SU-DHL-6 (cell line): ENCODE results near the gene OR5H14.

Source experiments
- H2AFZ ChIP-seq: fragments of 200-600 bp; sonication (generic); 2 replicates; pipeline ENCODE4 v1.6.1; 2014; ENCODE audit warnings: low read depth, mild to moderate bottlenecking, moderate library complexity, mixed read lengths, antibody characterized with exemption, low read length; ENCODE audit not compliant: severe bottlenecking
- H3F3A ChIP-seq: fragments of 200-600 bp; shearing (Covaris generic); 2 replicates; pipeline ENCODE4 v1.6.0; 2016; ENCODE audit warnings: antibody characterized with exemption, mild to moderate bottlenecking; ENCODE audit not compliant: insufficient read depth
- H3K27ac ChIP-seq: fragments of 200-600 bp; sonication (generic); 2 replicates; pipeline ENCODE4 v1.5.1; 2016; ENCODE audit warnings: low read depth, mild to moderate bottlenecking, low read length, moderate library complexity, mixed read lengths
- H3K27me3 ChIP-seq: fragments of 200-600 bp; sonication (generic), shearing (Covaris generic); 2 replicates; pipeline ENCODE4 v1.6.0; 2014; ENCODE audit warnings: mild to moderate bottlenecking, low read length
- H3K36me3 ChIP-seq: fragments of 200-600 bp; sonication (generic); 2 replicates; pipeline ENCODE4 v1.6.1; 2014; ENCODE audit warnings: mild to moderate bottlenecking, low read length, mixed read lengths
- H3K4me2 ChIP-seq: fragments of 300-600, 200-600 bp; shearing (Covaris generic), sonication (generic); 2 replicates; pipeline ENCODE4 v1.6.0; 2014; ENCODE audit warnings: low read length, low read depth, mild to moderate bottlenecking; ENCODE audit not compliant: poor library complexity, severe bottlenecking
- H3K4me3 ChIP-seq: fragments of 200-600 bp; sonication (generic); 2 replicates; pipeline ENCODE4 v1.5.1; 2014; ENCODE audit warnings: antibody characterized with exemption, low read length, mild to moderate bottlenecking, mixed read lengths; ENCODE audit not compliant: insufficient read depth, poor library complexity, severe bottlenecking
- H3K79me2 ChIP-seq: fragments of 200-600 bp; sonication (generic); 2 replicates; pipeline ENCODE4 v1.6.1; 2014; ENCODE audit warnings: mild to moderate bottlenecking, low read length, moderate library complexity; ENCODE audit not compliant: insufficient read depth
- H3K9ac ChIP-seq: fragments of 200-600 bp; sonication (generic); 2 replicates; pipeline ENCODE4 v1.7.0; 2014; ENCODE audit warnings: mild to moderate bottlenecking, low read length
- H3K9me2 ChIP-seq: fragments of 200-600 bp; sonication (generic); replicated peaks from 2 replicates; pipeline ENCODE4 v1.6.1; 2014; ENCODE audit warnings: low read length; ENCODE audit not compliant: insufficient read depth
- H3K9me3 ChIP-seq: fragments of 200-600 bp; sonication (generic); 2 replicates; pipeline ENCODE4 v1.6.1; 2014; ENCODE audit warnings: low read length, mixed read lengths; ENCODE audit not compliant: insufficient read depth
- H4K20me1 ChIP-seq: fragments of 200-600 bp; sonication (generic); 2 replicates; pipeline ENCODE4 v1.6.1; 2014; ENCODE audit warnings: low read depth, mild to moderate bottlenecking, antibody characterized with exemption, low read length, moderate library complexity, mixed read lengths
- EZH2phosphoT487 ChIP-seq: fragments of 200-600 bp; sonication (generic), shearing (Covaris generic); conservative IDR thresholded peaks from 2 replicates; pipeline ENCODE4 v1.6.1; 2018; ENCODE audit warnings: mild to moderate bottlenecking, antibody characterized with exemption, low read length, moderate library complexity, mixed read lengths
- TF ChIP-seq, protein P1 (sequence below): fragments of 200-600 bp; sonication (generic); IDR thresholded peaks from one replicate; pipeline ENCODE4 v1.5.1; 2017; ENCODE audit warnings: antibody characterized with exemption, mild to moderate bottlenecking, low read length, moderate library complexity; ENCODE audit not compliant: insufficient read depth, poor library complexity, severe bottlenecking

Gene OR5H14

DNA sequence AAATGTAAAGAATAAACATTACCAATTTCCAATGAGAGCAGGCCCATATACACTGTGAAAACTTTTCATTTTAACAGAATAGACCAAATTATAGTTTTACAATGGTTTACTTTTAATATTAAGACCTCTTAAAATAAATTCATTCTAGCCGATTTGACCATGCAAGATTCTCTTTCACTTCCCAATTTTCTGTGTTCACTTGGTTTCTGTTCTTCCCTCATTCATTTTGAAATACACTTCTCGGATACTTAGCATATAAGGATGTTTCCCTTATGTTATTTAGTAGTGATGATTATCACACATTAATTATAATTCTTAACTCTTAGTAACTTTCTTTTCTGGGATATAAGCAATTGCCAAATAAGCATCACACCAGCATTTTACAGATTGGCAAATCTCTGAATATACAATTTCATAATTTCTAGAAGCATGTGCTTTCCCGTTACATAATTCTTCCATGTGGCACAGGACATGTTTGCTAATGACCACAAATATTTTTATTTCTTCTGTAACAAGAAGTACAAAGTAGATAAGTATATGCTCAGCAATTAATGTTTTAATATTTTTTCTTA is 33.1 kb downstream of the OR5H14 start:
- H3K27ac ChIP-seq = no peak overlapping the region
- H3K9me2 ChIP-seq = no peaks in the 10 kb centered on the region
- no peak overlapping the region for H3K4me3 ChIP-seq
- H3K9me3 ChIP-seq = no peaks in the 10 kb centered on the region
- no peak overlapping the region for H3K9ac ChIP-seq
- H4K20me1 ChIP-seq = no peaks in the 10 kb centered on the region
- TF ChIP-seq, protein P1, sequence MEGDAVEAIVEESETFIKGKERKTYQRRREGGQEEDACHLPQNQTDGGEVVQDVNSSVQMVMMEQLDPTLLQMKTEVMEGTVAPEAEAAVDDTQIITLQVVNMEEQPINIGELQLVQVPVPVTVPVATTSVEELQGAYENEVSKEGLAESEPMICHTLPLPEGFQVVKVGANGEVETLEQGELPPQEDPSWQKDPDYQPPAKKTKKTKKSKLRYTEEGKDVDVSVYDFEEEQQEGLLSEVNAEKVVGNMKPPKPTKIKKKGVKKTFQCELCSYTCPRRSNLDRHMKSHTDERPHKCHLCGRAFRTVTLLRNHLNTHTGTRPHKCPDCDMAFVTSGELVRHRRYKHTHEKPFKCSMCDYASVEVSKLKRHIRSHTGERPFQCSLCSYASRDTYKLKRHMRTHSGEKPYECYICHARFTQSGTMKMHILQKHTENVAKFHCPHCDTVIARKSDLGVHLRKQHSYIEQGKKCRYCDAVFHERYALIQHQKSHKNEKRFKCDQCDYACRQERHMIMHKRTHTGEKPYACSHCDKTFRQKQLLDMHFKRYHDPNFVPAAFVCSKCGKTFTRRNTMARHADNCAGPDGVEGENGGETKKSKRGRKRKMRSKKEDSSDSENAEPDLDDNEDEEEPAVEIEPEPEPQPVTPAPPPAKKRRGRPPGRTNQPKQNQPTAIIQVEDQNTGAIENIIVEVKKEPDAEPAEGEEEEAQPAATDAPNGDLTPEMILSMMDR = no peak
- TF ChIP-seq EZH2phosphoT487 = no peak
- no peak overlapping the region for H2AFZ ChIP-seq
- no peaks in the 10 kb centered on the region for H3F3A ChIP-seq
- H3K4me2 ChIP-seq = no peak overlapping the region
- H3K36me3 ChIP-seq = no peaks in the 10 kb centered on the region
- H3K79me2 ChIP-seq = no peaks in the 10 kb centered on the region
- no peaks in the 10 kb centered on the region for H3K27me3 ChIP-seq

DNA sequence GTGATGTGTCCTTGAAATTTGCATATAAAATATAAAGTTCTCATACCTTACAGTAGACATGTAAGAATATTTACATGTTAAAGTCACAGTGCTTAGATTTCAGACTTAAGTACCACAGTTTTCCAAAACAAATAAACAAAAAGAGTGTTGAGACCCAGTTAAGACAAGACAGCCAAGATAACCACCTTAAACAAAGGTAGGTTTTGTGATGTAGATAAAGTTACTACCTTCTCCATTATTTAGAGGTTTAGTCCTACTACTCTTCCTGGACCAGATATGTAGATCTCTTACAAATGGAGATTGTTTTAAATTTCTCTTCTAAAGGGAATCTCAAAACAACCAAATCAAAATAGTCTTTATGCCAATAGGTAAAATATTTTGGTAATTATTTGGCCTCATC is 34.9 kb downstream of the OR5H14 start:
- no peaks in the 10 kb centered on the region for H3F3A ChIP-seq
- no peak overlapping the region for H3K27ac ChIP-seq
- H3K9ac ChIP-seq = no peak overlapping the region
- H3K9me2 ChIP-seq = no peaks in the 10 kb centered on the region
- H3K36me3 ChIP-seq = no peaks in the 10 kb centered on the region
- no peaks in the 10 kb centered on the region for H3K27me3 ChIP-seq
- H3K9me3 ChIP-seq = no peaks in the 10 kb centered on the region
- TF ChIP-seq, protein P1 = no peak
- TF ChIP-seq EZH2phosphoT487 = no peak
- H3K4me2 ChIP-seq = no peak overlapping the region
- no peak overlapping the region for H2AFZ ChIP-seq
- no peak overlapping the region for H3K4me3 ChIP-seq
- H3K79me2 ChIP-seq = no peaks in the 10 kb centered on the region
- H4K20me1 ChIP-seq = no peaks in the 10 kb centered on the region

DNA sequence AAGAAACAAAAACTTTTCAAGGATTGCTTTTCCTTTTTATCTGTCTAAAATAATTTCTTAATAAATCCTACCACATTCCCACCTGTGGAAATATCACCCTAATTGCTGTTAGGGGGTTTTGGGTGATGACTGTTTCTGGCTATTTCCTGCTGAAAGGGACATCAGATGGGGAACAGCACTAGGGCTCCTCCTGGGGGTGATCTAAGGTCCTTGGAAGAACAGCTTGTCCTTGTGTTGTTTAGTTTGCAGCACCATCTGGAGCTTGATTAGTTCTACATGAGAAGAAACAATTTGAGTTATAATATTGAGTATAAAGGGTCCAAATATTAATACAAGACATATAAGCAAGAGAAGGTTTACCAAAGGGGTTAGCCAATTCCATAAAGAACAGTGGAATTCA is 37.9 kb downstream of the OR5H14 start:
- H3K36me3 ChIP-seq = no peaks in the 10 kb centered on the region
- no peaks in the 10 kb centered on the region for H3K27me3 ChIP-seq
- H3K4me3 ChIP-seq = no peak overlapping the region
- H2AFZ ChIP-seq = no peak overlapping the region
- no peaks in the 10 kb centered on the region for H4K20me1 ChIP-seq
- no peaks in the 10 kb centered on the region for H3K9me3 ChIP-seq
- no peak overlapping the region for H3K9ac ChIP-seq
- no peaks in the 10 kb centered on the region for H3F3A ChIP-seq
- no peaks in the 10 kb centered on the region for H3K9me2 ChIP-seq
- H3K27ac ChIP-seq = no peak overlapping the region
- H3K4me2 ChIP-seq = no peak overlapping the region
- TF ChIP-seq, protein P1 = no peak
- no peak for TF ChIP-seq EZH2phosphoT487
- no peaks in the 10 kb centered on the region for H3K79me2 ChIP-seq
